ENCODE measurements around the gene JAKMIP1.

The JAKMIP1 gene

DNA sequence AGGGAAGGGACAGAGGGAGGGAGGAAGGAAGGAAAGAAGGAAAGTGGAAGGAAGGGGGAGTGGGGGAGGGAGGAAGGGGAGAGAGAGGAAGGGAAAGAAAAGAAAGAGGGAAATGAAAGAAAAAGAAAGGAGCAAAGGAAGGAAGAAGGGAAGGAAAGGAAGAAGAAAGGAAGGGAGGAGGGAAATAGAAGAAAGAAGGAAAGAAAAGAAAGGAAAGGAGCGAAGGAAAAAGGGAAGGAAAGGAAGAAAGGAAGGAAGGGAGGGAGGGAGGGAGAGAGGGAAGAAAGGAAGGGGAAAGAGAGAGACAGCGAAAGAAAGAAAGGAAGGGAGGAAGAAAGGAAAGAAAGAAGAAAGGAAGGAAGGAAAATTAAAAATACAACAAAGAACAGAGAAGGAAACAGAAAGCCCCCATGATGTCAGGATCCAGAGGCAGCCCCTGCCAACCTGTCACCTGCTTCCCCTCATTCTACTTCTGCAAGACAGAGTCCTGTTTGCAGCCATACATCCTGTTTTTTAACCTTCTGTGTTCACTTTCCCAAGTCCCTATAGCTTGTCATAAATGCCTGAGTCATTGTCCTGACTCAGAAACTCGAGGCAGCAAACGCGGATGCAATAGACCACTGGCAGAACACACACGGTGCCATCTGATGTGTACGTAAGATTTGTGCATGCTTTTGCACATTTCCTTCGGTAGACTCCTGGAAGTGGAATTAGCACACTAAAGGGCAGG is 105.2 kb downstream of the JAKMIP1 start:
- no peak for DNase-seq (ENCODE audit: low spot score)

- no peak for DNase-seq (ENCODE audit: low spot score)
These were observed 106.7 kb downstream of the JAKMIP1 start for GRCh38 chr4:6093671-6094070.

GRCh38 chr4:6092971-6093370 is 107.4 kb downstream of the JAKMIP1 start:
- no peak for DNase-seq (ENCODE audit: low spot score)

GRCh38 chr4:6092131-6092530 is 108.2 kb downstream of the JAKMIP1 start:
- peak; percentile 46 for DNase-seq (ENCODE audit: low spot score)

GRCh38 chr4:6090931-6091330 is 109.4 kb downstream of the JAKMIP1 start:
- no peak for DNase-seq (ENCODE audit: low spot score)

- no peak for DNase-seq (ENCODE audit: low spot score)
These were observed 111.4 kb downstream of the JAKMIP1 start for GRCh38 chr4:6088950-6089349.

- peak; percentile 63 for DNase-seq (ENCODE audit: low spot score)
These were observed 112.5 kb downstream of the JAKMIP1 start for GRCh38 chr4:6087669-6088341.

DNA sequence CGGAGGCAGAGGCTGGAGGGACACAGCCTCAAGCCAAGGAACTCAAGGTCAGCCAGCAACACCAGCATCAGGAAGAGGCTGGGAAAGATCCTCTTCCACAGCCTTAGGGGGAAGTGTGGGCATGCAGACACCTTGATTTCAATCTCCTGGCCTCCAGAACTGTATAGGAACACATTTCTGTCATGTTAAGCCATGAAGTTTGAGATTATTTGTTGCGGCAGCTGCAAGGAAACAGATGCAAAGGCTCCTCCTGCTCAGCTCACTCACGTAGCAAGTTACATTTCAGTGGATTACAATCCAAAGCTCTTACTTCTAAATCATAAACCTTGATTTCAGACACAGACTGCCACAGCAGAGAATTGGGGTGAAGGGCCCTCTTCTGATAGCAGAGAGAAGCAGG is 113.5 kb downstream of the JAKMIP1 start:
- no peak for DNase-seq (ENCODE audit: low spot score)

DNA sequence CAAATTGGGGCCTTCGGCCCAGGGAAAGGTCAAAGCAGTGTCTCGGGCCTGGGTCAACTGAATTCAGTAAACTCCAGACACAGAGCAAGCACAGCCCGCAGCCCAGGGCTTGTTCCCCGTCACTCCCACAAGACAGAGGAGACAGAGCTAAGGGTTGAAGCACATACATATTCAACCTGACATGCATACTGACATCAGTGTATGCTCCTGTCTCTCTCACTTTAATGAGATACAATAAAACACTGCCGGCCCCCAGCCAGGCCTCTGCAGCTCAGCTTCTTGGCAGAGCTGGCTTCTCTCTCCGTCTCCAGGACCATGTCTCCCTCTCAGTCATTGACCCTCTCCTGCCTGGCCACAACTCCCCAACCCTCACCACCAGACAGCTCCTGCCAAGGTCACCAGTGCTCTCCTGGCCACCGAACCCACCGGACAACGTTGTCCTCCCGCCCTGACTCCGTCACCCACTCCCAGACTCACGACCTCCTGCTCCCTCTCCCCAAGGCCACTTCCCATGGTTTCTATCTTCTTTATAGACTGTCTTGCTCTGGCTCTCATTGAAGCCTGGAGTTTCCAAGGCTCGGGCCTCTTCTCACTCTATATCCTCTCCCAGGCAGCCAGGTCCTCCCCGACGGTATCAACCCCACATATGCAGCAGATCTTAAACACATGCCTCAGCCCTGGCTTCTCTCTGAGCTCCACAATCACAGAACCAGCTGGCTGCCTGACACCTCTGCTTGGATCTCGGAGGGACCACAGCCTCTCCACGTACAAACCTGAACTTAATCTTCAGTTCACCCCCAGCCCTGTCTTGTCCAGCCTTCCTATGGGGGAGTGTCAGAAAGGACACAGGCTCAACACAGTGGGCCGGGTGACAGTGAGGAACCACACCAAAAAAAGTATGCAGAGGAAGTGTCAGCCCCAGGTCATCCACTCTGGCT is 114.4 kb downstream of the JAKMIP1 start:
- DNase-seq (ENCODE audit: low spot score): no peak

DNA sequence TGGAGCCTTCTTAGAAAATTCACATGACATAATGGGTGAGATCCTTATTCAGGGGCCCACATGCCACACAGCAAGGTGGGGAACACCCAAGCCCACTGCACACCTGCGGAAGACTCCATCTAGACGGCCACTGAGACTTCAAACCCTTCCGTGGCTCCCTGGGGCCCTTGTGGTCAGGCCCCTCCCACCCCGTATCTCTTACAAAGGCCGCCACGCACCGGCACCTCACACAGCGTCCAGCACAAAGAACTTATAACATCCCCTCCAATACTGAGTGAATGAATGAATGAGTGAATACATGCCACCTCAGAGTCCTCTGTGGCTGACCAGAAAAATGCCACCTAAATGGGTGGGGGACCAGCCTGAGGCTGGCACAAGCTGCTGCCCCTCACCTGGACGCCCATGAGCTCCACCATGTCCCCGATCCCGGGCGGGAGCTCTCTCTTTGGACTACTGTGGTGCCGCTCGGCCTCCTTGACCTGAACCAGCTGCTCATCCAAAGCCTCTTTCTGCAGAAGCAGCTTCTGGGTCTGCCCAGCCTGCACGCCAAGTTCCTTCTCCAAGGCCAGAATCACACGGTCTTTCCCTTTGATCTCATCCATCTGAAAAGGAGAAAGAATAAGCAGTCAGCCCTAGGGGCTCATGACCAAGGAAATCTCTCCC is 115.2 kb downstream of the JAKMIP1 start:
- no peak for DNase-seq (ENCODE audit: low spot score)

DNA sequence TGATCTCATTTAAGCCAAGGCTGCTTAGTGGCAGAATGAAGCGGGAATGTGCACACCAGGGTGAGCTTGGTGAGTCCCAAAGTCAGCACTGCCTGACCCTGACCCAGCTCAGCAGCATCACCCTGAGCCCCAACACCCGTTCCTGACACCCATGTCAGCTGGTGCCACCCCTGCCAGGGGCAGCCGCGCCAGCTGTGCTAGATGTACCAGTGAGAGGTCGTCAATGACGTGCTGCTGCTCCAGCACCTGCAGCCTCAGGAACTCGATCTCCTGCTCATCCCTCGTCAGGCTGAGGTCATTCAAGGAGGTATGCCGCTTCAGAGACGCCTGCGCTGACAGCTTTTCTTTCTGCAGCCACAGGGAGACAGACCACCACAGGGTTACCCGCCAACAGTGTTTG is 120.4 kb downstream of the JAKMIP1 start:
- DNase-seq (ENCODE audit: low spot score): no peak

GRCh38 chr4:6078560-6078959 is 121.8 kb downstream of the JAKMIP1 start:
- no peak for DNase-seq (ENCODE audit: low spot score)

DNA sequence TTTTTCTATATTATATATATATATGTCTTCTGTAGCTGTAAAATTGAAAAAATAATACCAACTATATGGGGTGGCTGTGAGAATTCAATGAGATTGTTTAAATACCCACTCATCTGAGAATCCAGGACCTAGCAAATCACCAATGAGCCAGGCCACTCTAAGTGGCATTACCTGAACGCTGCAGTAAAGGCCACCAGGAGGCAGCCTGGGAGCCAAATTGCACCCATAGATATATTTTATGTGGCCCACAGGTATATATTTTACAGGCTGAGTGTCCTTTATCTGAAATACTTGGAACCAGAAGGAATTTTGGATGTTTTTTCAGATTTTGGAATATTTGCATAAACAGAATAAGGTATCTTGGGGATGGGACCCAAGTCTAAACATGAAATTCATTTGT is 124.0 kb downstream of the JAKMIP1 start:
- peak; percentile 53 for DNase-seq (ENCODE audit: low spot score)

- no peak for DNase-seq (ENCODE audit: low spot score)
These were observed 125.6 kb downstream of the JAKMIP1 start for GRCh38 chr4:6074758-6075157.

- no peak for DNase-seq (ENCODE audit: low spot score)
These were observed 128.2 kb downstream of the JAKMIP1 start for GRCh38 chr4:6071959-6072720.

DNA sequence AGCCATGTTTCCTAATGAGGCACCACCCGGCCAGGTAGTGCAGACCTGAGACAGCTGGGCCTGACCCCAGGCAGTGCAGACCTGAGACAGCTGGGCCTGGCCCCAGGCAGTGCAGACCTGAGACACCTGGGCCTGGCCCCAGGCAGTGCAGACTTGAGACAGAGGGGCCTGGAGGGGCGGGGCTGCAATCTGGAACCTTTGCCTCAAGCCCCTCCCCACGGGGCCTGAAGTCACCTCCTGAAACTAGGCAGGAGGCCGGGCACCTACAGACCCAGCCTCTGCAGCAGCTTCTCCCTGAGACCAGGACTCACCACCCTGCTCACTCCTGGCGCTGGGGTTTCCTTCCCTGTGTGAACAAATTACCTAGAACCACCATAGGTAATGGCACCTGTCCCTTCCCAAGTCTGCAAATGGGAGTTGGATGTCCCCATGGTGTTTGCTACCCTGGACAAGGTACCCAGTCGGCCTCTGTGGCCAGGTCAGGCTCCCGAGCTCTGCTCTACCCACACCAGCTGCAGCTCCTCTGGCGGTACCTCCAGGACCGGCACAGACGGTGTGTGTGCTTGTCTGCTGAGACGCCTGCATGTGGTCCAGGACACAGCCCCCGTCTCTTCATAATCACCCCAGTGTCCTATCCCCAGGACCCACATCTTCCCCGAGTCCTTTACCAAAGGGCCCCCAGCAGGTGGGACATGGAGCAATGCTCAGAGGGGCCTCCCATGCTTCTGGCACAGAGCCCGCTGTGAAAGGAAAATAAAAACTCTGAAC is 129.0 kb downstream of the JAKMIP1 start:
- peak; percentile 34 for DNase-seq (ENCODE audit: low spot score)

GRCh38 chr4:6069845-6070709 is 130.3 kb downstream of the JAKMIP1 start:
- no peak for DNase-seq (ENCODE audit: low spot score)

DNA sequence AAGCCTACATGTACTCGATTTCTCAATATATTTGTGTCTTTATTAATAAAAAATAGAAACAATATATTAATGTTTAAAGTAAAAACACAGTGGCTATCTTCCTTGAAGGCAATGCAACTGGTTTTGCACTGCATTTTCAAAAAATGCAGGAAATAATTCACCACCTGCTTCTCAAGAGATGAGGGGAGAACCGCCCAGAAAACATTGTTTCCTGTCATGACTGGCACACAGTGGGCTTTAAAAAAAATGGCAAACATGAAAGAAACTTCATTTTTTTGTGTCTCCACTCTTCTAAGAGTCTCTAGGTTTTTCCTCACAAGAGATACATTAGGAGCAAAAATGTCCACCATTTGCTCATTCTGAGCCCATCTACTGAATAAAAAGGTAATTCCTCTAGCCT is 131.4 kb downstream of the JAKMIP1 start:
- no peak for DNase-seq (ENCODE audit: low spot score)

DNA sequence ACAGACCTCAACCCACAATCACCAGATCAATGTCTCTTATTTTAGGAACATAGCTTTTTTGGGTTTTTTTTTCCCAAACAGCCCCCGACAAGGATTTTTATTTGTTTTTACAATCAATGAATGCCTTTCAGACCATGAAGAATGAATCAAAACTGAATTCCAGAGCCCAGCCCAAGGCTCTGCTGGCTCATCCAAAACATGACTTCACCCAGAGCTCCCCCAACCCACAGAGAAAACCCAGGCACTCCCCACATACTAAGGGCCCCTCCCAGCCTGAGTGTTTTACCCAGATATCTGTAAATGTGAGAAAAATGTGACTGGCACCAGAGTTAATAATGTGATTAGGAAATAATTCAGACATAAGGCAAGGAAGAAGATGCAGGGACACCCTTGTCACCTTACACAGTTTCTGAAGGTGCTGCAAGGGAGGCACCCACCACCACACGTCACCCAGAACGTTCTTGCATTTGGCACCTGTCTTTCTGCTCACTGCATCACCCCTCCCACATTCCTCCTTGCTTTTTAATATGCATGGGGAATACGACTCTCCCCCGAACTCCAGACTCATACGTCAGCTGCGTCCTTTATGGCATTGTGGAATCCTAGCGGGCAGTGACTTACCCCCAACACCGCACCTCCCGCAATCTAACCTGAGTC is 134.3 kb downstream of the JAKMIP1 start:
- no peak for DNase-seq (ENCODE audit: low spot score)

All from iPS-NIHi11 (cell line).